ENCODE measurements around the gene LURAP1L.
"Not testable (repeated sequence)": the region's sequence is repeated elsewhere in the genome, so short reads cannot be mapped to it uniquely, and the experiment has no call there.

LURAP1L gene

GRCh38 chr9:12862611-12863410 is 88.0 kb downstream of the LURAP1L start:
- DNase-seq = no peak

- no peak for DNase-seq
Observed at GRCh38 chr9:12863618-12864017, 88.8 kb downstream of the LURAP1L start.

- not testable (repeated sequence) for DNase-seq
Observed at GRCh38 chr9:12865380-12865779, 90.6 kb downstream of the LURAP1L start.
